K562 (cell line): ENCODE data around the gene CNGA3. TPM values are rescaled to one million over a fixed set of nuclear protein-coding genes. Genes with fewer than 3 reads are reported as not detected.

Source experiments
- ATAC-seq: fragments of 200-7000 bp; cut with Tn5 transposase; 3 replicates; pipeline ENCODE4 v1.9.1; 2020; ENCODE audit warnings: moderate library complexity
- BruUV-seq: library from RNA; stranded (reverse); fragments of 400-500 nt; replicated peaks from 2 replicates; lab custom pipeline; 2021; lab: Mats Ljungman, UMichigan
- CTCF ChIA-PET: fragments of 300-600 bp; formaldehyde crosslinking; extraction: SDS; loops from one replicate; lab custom pipeline; 2021; ENCODE audit warnings: low intra/inter-chr PET ratio; lab: Yijun Ruan, JAX
- POLR2A ChIA-PET: fragments of 300-600, 350-650 bp; sonication (Branson Sonifier 250); formaldehyde crosslinking; extraction: SDS; loops from one replicate; lab custom pipeline; 2021; ENCODE audit warnings: antibody characterized with exemption, inconsistent platforms; lab: Yijun Ruan, JAX
- DNase-seq, 4 experiments: peaks; one replicate each; pipeline versions ENCODE4 v3.0.0 to v3.0.0-alpha.2; 2011 to 2018; ENCODE audit warnings: low spot score in 3 of 4, mixed read lengths in 3 of 4; ENCODE audit errors: extremely low read depth in 1 of 4
- FAIRE-seq: peaks from 2 replicates; lab custom pipeline; 2011; peaks lifted over from hg19 to GRCh38; lab: Jason Lieb, UNC
- H2AFZ ChIP-seq: 2 replicates; pipeline ENCODE4 v1.6.0; 2011; ENCODE audit warnings: low read depth, low read length, control low read depth, inconsistent platforms
- H3K27ac ChIP-seq: fragments of 200-600 bp; 3 replicates; pipeline ENCODE4 v1.8.0; 2011; ENCODE audit warnings: low read depth, mild to moderate bottlenecking, control low read depth, inconsistent platforms, low read length, moderate library complexity, mixed read lengths; ENCODE audit errors: extremely low read depth
- H3K27me3 ChIP-seq, 2 experiments: fragments of 300-600 bp in 1 of 2; 2 replicates in 1 of 2; 3 replicates in 1 of 2; pipeline versions ENCODE4 v1.6.0 to v1.8.0; 2011; ENCODE audit warnings: inconsistent platforms in 2 of 2, low read length in 2 of 2, mild to moderate bottlenecking in 1 of 2, mixed read lengths in 1 of 2, moderate library complexity in 1 of 2; ENCODE audit not compliant: control insufficient read depth in 2 of 2, insufficient read depth in 2 of 2
- H3K36me3 ChIP-seq: fragments of 300-600 bp; 3 replicates; pipeline ENCODE4 v1.8.0; 2011; ENCODE audit warnings: mild to moderate bottlenecking, low read length, inconsistent platforms; ENCODE audit not compliant: control insufficient read depth, insufficient read depth
- H3K4me1 ChIP-seq, 2 experiments: fragments of 200-600 bp in 1 of 2; replicated peaks in 1 of 2; 2 replicates in 1 of 2; 3 replicates in 1 of 2; pipeline versions ENCODE4 v1.5.1 to v1.8.0; 2011; ENCODE audit warnings: inconsistent platforms in 2 of 2, low read length in 2 of 2, mild to moderate bottlenecking in 1 of 2, mixed read lengths in 1 of 2, moderate library complexity in 1 of 2; ENCODE audit not compliant: control insufficient read depth in 2 of 2, insufficient read depth in 2 of 2
- H3K4me2 ChIP-seq: 2 replicates; pipeline ENCODE4 v1.6.1; 2011; ENCODE audit warnings: low read length, control low read depth, inconsistent platforms, mixed read lengths; ENCODE audit not compliant: insufficient read depth
- H3K4me3 ChIP-seq: fragments of 200-600 bp; sonication (generic), shearing (Covaris generic); 2 replicates; pipeline ENCODE4 v1.5.1; 2016; ENCODE audit warnings: control low read depth, inconsistent platforms
- H3K79me2 ChIP-seq: fragments of 200-600 bp; 3 replicates; pipeline ENCODE4 v1.8.0; 2011; ENCODE audit warnings: low read length, inconsistent platforms; ENCODE audit not compliant: control insufficient read depth, insufficient read depth
- H3K9ac ChIP-seq, 2 experiments: 2 replicates each; pipeline versions ENCODE4 v1.6.0 to v1.6.1; 2011; ENCODE audit warnings: low read depth in 2 of 2, low read length in 2 of 2, control low read depth in 1 of 2, inconsistent platforms in 1 of 2, mild to moderate bottlenecking in 1 of 2, mixed read lengths in 1 of 2; ENCODE audit not compliant: insufficient read depth in 1 of 2
- H3K9me1 ChIP-seq: one replicate; pipeline ENCODE4 v1.6.0; 2011; ENCODE audit warnings: inconsistent platforms, mild to moderate bottlenecking, low read length, moderate library complexity; ENCODE audit not compliant: control insufficient read depth, insufficient read depth
- H3K9me3 ChIP-seq: replicated peaks from 2 replicates; pipeline ENCODE4 v1.5.1; 2011; ENCODE audit warnings: low read depth, low read length, inconsistent platforms; ENCODE audit not compliant: control insufficient read depth, insufficient read depth
- H4K20me1 ChIP-seq: replicated peaks from 2 replicates; pipeline ENCODE4 v1.6.1; 2011; ENCODE audit warnings: low read length, inconsistent platforms, mixed read lengths; ENCODE audit not compliant: control insufficient read depth, insufficient read depth
- BRF1 ChIP-seq: IDR thresholded peaks from 3 replicates; pipeline ENCODE4 v1.6.1; 2011; ENCODE audit warnings: borderline replicate concordance, mild to moderate bottlenecking; ENCODE audit not compliant: insufficient read length; ENCODE audit errors: extremely low read depth
- FIP1L1 ChIP-seq: fragments of 200-400 bp; formaldehyde crosslinking; IDR thresholded peaks from 2 replicates; pipeline ENCODE4 v1.6.1; 2018; ENCODE audit warnings: mild to moderate bottlenecking, low read depth, low read length; ENCODE audit not compliant: poor library complexity, severe bottlenecking
- HMGN3 ChIP-seq: IDR thresholded peaks from 2 replicates; pipeline ENCODE4 v1.6.1; 2011; ENCODE audit warnings: borderline replicate concordance, low read depth, mild to moderate bottlenecking, mixed read lengths, low read length; ENCODE audit not compliant: insufficient read length; ENCODE audit errors: extremely low read depth
- HNRNPL ChIP-seq: fragments of 200-400 bp; formaldehyde crosslinking; IDR thresholded peaks from 2 replicates; pipeline ENCODE4 v1.6.1; 2017; ENCODE audit warnings: low read depth, mild to moderate bottlenecking, low read length
- MCM3 ChIP-seq: fragments of 450-650 bp; IDR thresholded peaks from 2 replicates; pipeline ENCODE4 v1.6.1; 2016
- MECOM ChIP-seq: fragments of 250-450 bp; sonication (Bioruptor Pico); IDR thresholded peaks from 2 replicates; pipeline ENCODE4 v1.8.0; 2022; ENCODE audit warnings: inconsistent platforms
- MLX ChIP-seq, 2 experiments: fragments of 450-650 bp in 1 of 2; sonication (generic) in 1 of 2; formaldehyde crosslinking; conservative IDR thresholded peaks; 2 replicates each; pipeline versions ENCODE4 v1.4.0 to v1.8.1; 2020 to 2022; ENCODE audit warnings: mild to moderate bottlenecking in 1 of 2, missing genetic modification reagents in 1 of 2
- MYNN ChIP-seq, 2 experiments: sonication (generic); formaldehyde crosslinking in 1 of 2; IDR thresholded peaks; 2 replicates each; pipeline versions ENCODE4 v1.5.0 to v1.6.1; 2016 to 2020; ENCODE audit warnings: antibody characterized with exemption in 1 of 2, missing genetic modification reagents in 1 of 2
- ZBTB17 ChIP-seq: fragments of 450-650 bp; formaldehyde crosslinking; IDR thresholded peaks from 2 replicates; pipeline ENCODE4 v1.4.0; 2020; ENCODE audit warnings: mild to moderate bottlenecking
- ZHX1 ChIP-seq: fragments of 150-350 bp; conservative IDR thresholded peaks from 2 replicates; pipeline ENCODE4 v1.6.1; 2014; ENCODE audit warnings: low read length
- ZKSCAN8 ChIP-seq: fragments of 200-800 bp; sonication (Bioruptor generic); IDR thresholded peaks from 2 replicates; pipeline ENCODE4 v1.6.1; 2016; ENCODE audit warnings: missing genetic modification characterization, missing compliant biosample characterization
- ZNF23 ChIP-seq: fragments of 250-450 bp; sonication (Bioruptor Pico); IDR thresholded peaks from 2 replicates; pipeline ENCODE4 v1.4.0; 2020; ENCODE audit warnings: mild to moderate bottlenecking
- WGBS: fragments of 100-300 bp; shearing (Covaris generic); methylation state at CpG from one replicate; pipeline ENCODE4 v1.1.6; 2016; ENCODE audit warnings: low coverage, mixed read lengths; ENCODE audit not compliant: insufficient coverage; ENCODE audit errors: missing lambda C conversion rate; 5-methylcytosine and 5-hydroxymethylcytosine counted together
- in situ Hi-C: fragments of 300-500 bp; cut with MboI; formaldehyde crosslinking; loops from 4 replicates; pipeline ENCODE4 v1.15.0; 2018; ENCODE audit warnings: inconsistent platforms, mixed read lengths
- intact Hi-C: fragments of 100-400 bp; cut with micrococcal nuclease; formaldehyde crosslinking; loops from 2 replicates; pipeline ENCODE4 v1.14.2; 2022
- polyA plus RNA-seq, 8 experiments: library from polyadenylated mRNA; depleted of rRNA in 4 of 8; stranded (reverse) in 5 of 8; unstranded in 3 of 8; fragments of >200 nt; fragmentation: Nextera tagmentation in 2 of 8; fragmentation: Illumina TruSeq in 1 of 8; extraction: Ambion mirVana in 2 of 8; extraction: Trizol in 1 of 8; gene quantifications; 2 replicates each; pipeline versions ENCODE4 v1.2.1 to v1.2.3, GENCODE V29; 2011 to 2014; ENCODE audit warnings: inconsistent platforms in 1 of 8, missing spikeins in 1 of 8
- total RNA-seq, 7 experiments: library from RNA; depleted of rRNA in 6 of 7; stranded (reverse); fragments of >200 nt in 6 of 7; fragmentation: Illumina TruSeq in 2 of 7; extraction: Trizol in 2 of 7; gene quantifications; 2 replicates each; pipeline versions ENCODE4 v1.2.1 to v1.2.3, GENCODE V29; 2011 to 2021; ENCODE audit warnings: low replicate concordance in 1 of 7

CNGA3 gene
- total and polyA plus RNA-seq, 9 of the 15 experiments (the other 6 are each of a cell fraction or from before 2014, with no cell fraction given) = not detected

- CTCF ChIA-PET = no interaction called here
- H3K27ac ChIP-seq = no peak overlapping the region
- H3K4me2 ChIP-seq = no peak overlapping the region
These were observed 58.4 kb downstream of the CNGA3 start for GRCh38 chr2:98404556-98405250.

GRCh38 chr2:98405301-98405700 is 59.0 kb downstream of the CNGA3 start:
- POLR2A ChIA-PET = interaction anchor here (0.6 kb wide), 1 partner anchor 128 kb away, joined by 3 read pairs; no protein-coding TSS in a partner anchor
- CTCF ChIA-PET = no interaction called here
- in situ Hi-C loops = loop anchor here (25.0 kb wide), 1 partner anchor 432 kb away; no protein-coding TSS in a partner anchor
- TF ChIP-seq HMGN3 = no peak
- no peak for TF ChIP-seq MCM3
- TF ChIP-seq MECOM (CRISPR knock-in tag) = no peak
- TF ChIP-seq ZNF23 (CRISPR knock-in tag) = no peak
- TF ChIP-seq ZBTB17 = no peak
- TF ChIP-seq BRF1 = no peak
- TF ChIP-seq HNRNPL = no peak
- no peak for TF ChIP-seq MLX (CRISPR knock-in tag; conservative IDR thresholded peaks at IDR 0.05)
- no peak for TF ChIP-seq ZKSCAN8 (CRISPR knock-in tag)
- no peak for TF ChIP-seq ZHX1
- TF ChIP-seq FIP1L1 = no peak

More at GRCh38 chr2:98404556-98405250, 58.4 kb downstream of the CNGA3 start:
- Histone ChIP-seq H3K4me1 (no peaks in the 10 kb centered on the region), H3K9ac (no peak overlapping the region), H4K20me1 (no peaks in the 10 kb centered on the region), H3K36me3 (no peaks in the 10 kb centered on the region), H3K4me3 (no peak overlapping the region), H3K9me3 (no peaks in the 10 kb centered on the region), H3K27me3 (peaks cover 0 to 3% of the 10 kb centered on the region in 2 experiments; a peak in 2 of 5 replicates), H3K79me2 (no peaks in the 10 kb centered on the region), H2AFZ (no peak overlapping the region), H3K9me1 (no peaks in the 10 kb centered on the region)
- FAIRE-seq (no peak), ATAC-seq (no peak), DNase-seq (no peak)
- BruUV-seq = no TSS peak
- POLR2A ChIA-PET = interaction anchor here (0.6 to 0.7 kb wide), 2 partner anchors 128 to 230 kb away, joined by 3 to 4 read pairs; no protein-coding TSS in a partner anchor
- no peak for TF ChIP-seq MYNN (IDR thresholded peaks at IDR 0.05)
- TF ChIP-seq MYNN (CRISPR knock-in tag; IDR thresholded peaks at IDR 0.05) = no peak
- in situ Hi-C loops = loop anchor here (25.0 kb wide), 1 partner anchor 433 kb away; no protein-coding TSS in a partner anchor
- intact Hi-C loops = no loop called here
- 0% methylated on average over 2 of the region's 2 CpGs for WGBS

More at GRCh38 chr2:98405301-98405700, 59.0 kb downstream of the CNGA3 start:
- no peak overlapping the region for H3K4me2 ChIP-seq
- DNase-seq (no peak), ATAC-seq (no peak), FAIRE-seq (no peak)
- whole genome bisulfite sequencing = 0% methylated on average over 2 of the region's 2 CpGs
- intact Hi-C loops = no loop called here
- no peaks in the 10 kb centered on the region for H3K9me1 ChIP-seq
- no peak overlapping the region for H2AFZ ChIP-seq
- H3K9ac ChIP-seq = no peak overlapping the region
- no peaks in the 10 kb centered on the region for H4K20me1 ChIP-seq
- H3K36me3 ChIP-seq = no peaks in the 10 kb centered on the region
- H3K27me3 ChIP-seq = peaks cover 0 to 4% of the 10 kb centered on the region in 2 experiments; a peak in 2 of 5 replicates
- H3K27ac ChIP-seq = no peak overlapping the region
- no peaks in the 10 kb centered on the region for H3K9me3 ChIP-seq
- no peaks in the 10 kb centered on the region for H3K4me1 ChIP-seq
- H3K4me3 ChIP-seq = no peak overlapping the region
- no peaks in the 10 kb centered on the region for H3K79me2 ChIP-seq
- BruUV-seq = no TSS peak
